Fibroblast of pulmonary artery (primary cell): Measurements from ENCODE around the gene MOB3A.

Experiments
- DNase-seq: peaks from one replicate; pipeline ENCODE4 v3.0.0-alpha.2; 2010; ENCODE audit warnings: low read depth
- H3K4me3 ChIP-seq: replicated peaks from 2 replicates; pipeline ENCODE4 v1.5.1; 2011; ENCODE audit warnings: low read depth, mild to moderate bottlenecking, control low read depth, low read length, moderate library complexity
- TF ChIP-seq, protein P1 (sequence below): IDR thresholded peaks from 2 replicates; pipeline ENCODE4 v1.5.1; 2011; ENCODE audit warnings: mild to moderate bottlenecking, control low read depth, low read length, inconsistent platforms; ENCODE audit errors: missing control alignments

The MOB3A gene

DNA sequence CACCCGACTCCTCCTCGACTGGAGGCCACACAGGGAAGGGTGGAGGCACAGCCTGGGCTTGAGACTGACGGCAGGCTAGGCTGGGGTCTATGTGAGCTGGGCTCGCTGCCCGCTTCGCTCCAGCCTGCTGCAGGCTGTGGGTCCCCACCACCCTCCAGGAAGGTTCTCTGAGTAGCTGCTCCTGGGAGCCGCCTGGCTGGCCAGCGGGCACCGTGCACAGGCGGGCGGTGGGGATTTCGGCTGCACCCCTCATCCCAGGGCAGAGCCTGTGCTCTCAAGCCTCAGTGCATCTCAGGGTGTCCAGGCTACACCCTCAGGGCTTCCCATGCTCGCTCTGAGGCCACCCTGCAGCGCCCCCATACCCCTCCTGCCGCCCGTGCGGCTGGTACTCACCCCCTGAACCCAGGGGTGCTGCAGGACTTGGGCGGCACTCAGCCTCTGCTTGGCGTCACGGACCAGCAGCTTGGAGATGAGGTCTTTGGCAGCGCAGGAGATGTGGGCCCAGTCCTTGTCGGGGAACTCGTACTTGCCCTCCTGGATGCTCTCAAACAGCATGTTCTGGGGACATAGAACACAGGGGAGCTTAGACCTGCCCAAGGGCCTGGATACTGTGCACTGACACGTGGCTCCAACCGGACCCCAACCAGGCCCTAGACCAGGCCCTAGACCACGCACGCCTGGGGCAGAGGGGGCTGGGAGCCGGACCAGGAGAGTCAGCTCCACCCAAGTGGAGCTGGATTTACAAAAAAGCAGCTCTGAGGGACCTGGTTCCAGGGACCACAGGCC is 55.3 kb downstream of the MOB3A start:
- no peak overlapping the region for H3K4me3 ChIP-seq
- TF ChIP-seq, protein P1, sequence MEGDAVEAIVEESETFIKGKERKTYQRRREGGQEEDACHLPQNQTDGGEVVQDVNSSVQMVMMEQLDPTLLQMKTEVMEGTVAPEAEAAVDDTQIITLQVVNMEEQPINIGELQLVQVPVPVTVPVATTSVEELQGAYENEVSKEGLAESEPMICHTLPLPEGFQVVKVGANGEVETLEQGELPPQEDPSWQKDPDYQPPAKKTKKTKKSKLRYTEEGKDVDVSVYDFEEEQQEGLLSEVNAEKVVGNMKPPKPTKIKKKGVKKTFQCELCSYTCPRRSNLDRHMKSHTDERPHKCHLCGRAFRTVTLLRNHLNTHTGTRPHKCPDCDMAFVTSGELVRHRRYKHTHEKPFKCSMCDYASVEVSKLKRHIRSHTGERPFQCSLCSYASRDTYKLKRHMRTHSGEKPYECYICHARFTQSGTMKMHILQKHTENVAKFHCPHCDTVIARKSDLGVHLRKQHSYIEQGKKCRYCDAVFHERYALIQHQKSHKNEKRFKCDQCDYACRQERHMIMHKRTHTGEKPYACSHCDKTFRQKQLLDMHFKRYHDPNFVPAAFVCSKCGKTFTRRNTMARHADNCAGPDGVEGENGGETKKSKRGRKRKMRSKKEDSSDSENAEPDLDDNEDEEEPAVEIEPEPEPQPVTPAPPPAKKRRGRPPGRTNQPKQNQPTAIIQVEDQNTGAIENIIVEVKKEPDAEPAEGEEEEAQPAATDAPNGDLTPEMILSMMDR, result no peak
- no peak for DNase-seq

DNA sequence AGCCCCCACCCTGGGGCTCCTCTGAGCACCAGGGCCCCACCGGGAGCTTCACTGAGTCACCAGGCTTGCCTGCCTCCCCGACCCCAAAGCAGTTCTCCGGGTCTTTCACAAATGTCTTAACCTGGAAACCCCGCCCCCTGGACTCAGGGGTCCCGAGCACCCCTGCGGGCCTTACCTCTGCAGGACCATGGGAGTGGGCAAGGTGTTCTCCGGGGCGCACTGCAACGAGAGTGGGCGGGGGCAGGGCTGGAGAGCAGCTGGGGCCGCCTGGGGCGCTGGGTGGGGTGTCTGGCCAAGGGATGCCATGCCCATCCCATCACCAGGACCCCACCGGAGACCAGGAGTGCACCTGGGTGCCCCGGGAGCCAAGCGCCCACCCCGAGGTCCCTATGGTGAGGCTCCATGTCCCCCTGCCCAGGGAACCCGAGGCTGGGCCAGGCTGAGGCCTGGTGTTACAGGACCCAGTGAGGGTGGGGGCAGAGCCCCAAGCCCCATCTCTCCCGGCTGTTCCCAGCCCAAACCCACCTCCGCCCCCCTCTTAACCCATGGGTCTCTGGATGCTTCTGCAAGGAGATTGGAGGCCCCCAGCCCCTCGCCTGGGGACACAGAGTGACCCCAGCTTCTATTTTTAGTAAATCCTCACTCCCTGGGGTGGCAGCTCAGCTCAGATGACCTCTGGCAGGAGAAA is 56.0 kb downstream of the MOB3A start:
- no peak for DNase-seq
- H3K4me3 ChIP-seq, result no peak overlapping the region
- TF ChIP-seq, protein P1, result no peak

DNA sequence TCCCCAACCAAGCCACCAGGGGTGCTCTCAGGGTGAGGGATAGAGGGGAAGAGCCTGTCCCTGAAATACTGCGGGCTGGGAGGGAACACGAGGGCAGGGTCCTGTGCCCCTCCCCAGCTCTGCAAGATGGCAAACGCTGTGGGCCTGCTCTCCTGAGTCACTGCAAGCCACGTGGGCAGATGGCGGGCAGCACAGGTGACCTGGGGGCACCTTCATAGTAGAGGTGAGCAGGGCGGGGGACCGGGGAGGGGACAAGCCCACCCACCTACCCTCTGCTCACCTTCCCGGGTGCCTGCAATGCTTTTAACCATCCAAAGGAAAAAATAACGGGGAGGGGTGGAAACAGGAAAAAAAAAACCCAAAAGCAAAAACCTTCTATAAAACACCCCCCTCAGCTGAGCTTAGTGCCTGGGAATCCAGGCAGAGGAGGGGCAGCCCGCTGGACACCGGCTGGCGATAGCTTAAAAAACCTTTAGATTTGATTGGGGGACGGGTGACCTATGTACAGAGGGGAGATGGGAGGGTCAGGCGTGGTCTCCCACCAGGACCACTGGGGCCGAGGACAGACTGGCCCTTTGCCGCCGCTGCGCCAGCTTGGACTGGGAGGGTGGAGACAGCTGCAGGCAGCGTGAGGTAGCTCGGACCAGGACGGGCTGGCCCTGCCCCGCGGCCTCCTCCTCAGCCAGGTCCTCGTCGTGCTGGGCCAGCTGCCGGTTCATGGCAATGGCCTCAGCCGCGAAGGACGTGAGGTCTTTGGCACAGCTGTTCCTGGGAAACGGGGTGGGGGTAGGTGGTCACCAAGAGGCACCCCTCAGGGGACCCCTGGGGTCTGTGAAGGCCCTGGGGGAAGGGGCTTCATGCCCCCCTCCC is 56.8 kb downstream of the MOB3A start:
- no peak overlapping the region for H3K4me3 ChIP-seq
- TF ChIP-seq, protein P1, result no peak
- no peak for DNase-seq

DNA sequence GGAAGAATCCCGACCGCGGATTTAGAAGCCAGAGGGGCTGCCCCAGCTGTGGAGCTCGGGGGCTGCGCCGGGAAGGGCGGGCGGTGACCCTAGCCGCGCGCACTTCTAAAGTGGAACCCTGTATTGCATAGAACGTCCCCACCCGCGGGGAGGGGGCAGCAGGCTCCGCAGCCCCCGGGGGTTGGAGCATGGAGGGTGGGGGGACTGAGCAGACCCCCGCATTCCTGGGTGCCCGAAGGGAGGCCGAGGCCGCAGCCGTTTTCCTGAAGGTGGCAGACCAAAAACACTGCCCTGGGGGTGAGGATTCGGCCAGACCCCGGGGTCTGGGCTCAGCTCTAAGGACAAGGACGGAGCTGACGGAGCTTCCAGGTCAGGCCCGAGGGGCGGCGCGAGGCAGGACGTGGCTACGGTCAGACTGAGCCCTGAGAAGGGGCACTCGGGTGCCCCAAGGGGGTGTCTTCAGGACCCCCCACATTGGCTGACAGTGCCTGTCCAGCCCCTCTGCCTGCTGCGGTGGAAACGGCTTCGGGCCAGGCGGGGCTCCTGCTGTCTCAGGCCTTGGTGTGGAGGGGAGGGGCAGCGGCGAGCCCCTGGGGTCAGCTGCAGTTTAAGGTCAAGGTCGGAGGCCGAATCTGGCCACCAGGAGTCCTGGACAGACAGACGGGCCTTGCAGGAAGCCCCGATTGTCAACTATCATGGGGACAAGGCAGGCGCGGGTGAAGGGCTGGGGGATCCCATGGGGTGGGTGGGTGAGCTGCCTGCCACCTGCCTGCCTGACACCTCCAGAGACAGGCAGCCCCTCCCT is 57.6 kb downstream of the MOB3A start:
- H3K4me3 ChIP-seq, result no peak overlapping the region
- TF ChIP-seq, protein P1, result no peak
- DNase-seq, result no peak

DNA sequence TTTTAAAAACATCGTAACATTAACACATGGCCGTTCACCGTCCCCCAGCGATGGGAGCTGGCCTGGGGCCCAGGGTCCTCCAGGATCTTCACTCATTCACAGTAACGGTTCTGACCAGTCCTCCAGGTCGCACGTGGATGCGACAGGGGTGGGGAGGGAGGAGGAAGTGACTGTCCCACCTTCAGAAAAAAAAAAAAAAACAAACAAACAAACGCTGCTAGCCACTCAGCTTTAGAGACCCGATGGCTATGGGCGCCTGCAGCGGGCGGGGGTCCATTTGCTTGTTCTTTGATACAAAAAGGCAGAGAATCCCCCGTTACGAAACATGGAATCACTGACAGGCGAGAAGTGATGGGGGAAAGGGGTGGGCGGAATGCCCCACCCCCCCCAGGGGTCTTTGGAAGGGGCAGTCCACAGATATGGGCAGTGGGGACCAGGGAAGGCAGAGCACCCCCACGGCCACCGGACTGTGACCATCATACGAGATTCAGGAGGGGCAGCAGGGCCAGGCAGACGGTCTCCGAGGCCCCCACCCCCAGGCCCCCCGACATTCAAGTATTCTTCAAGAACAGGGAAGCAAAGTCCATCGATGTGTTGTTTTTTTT is 58.4 kb downstream of the MOB3A start:
- no peak overlapping the region for H3K4me3 ChIP-seq
- no peak for DNase-seq
- TF ChIP-seq, protein P1, result no peak

DNA sequence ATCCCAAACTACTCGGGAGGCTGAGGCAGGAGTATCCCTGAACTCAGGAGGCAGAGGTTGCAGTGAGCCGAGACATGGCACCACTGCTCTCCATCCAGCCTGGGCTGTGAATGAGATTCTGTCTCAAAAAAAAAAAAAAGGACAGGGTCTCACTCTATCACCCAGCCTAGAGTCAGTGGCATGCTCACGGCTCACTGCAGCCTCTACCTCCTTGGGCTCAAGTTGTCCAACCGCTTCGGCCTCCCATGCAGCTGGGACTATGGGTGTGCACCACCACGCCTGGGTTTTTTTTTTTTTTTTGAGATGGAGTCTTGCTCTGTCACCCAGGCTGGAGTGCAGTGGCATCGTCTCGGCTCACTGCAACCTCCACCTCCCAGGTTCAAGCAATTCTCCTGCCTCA is 59.7 kb downstream of the MOB3A start:
- H3K4me3 ChIP-seq, result no peak overlapping the region
- TF ChIP-seq, protein P1, result no peak
- no peak for DNase-seq
